Measurements from ENCODE around the gene FANCC. TPM values are rescaled to one million over a fixed set of nuclear protein-coding genes. Genes with fewer than 3 reads are reported as not detected.
"Not testable (repeated sequence)": the region's sequence is repeated elsewhere in the genome, so short reads cannot be mapped to it uniquely, and the experiment has no call there.

Gene FANCC
- total RNA-seq, 2 donors from 2014 or later = 17.6 to 23.5 TPM

DNA sequence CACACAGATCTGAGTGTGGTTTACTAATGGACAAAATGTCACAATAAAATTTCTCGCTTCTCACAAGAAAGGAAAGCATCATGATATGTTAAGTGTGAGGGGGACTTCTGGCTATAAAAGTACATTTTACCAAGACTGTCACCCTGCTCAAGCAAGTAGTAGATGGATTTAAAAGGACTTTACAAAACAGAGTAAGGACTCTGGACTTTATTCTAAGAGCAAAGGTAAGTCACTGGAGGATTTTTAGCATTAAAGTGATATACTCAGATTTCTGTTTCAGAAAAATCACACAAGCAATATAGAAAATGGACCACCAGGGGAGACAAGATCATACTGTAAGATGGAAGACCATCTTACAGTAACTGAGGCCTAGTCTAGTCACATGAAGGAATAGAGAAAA lies 19.7 kb downstream of the FANCC start:
- no peak for DNase-seq
- 93% methylated on average over 1 of the region's 1 CpG; no CpG with 5 or more reads in 1 of the 2 experiments for WGBS, 2 experiments (ENCODE audit: insufficient coverage in 1 of 2, insufficient read length in 1 of 2)
- H3K27ac Mint-ChIP-seq = no peak overlapping the region

DNA sequence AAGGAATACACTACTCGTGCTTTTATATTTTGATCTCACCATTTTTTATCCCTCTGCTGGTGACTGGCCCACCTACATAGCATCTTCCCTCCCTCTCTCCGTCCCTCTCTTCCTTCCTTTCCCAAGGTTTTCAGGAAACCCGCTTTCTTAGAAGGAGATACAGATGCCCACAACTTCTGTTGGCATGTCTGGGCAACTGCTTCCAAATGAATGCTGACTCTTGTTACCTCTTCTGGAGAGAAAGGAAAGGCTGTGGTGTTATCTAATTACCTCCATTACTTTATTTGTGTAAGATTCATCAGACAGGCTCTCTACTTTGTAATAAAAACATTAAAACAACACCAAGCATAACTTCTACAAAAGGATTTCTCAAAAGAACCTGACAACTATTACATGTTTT lies 20.2 kb downstream of the FANCC start:
- Mint-ChIP-seq H3K4me3 (no peak overlapping the region), H3K27me3 (ENCODE audit: insufficient read depth) (no peaks in the 10 kb centered on the region), H3K4me1 (no peaks in the 10 kb centered on the region), H3K27ac (no peak overlapping the region), H3K36me3 (ENCODE audit: low read depth) (no peaks in the 10 kb centered on the region), H3K9me3 (no peaks in the 10 kb centered on the region)
- no peak overlapping the region for H3K4me3 ChIP-seq (ENCODE audit: low read length)
- H3K9ac ChIP-seq (ENCODE audit: extremely low read depth, low read length, poor library complexity, severe bottlenecking) = no peak overlapping the region
- no peaks in the 10 kb centered on the region for H3K27me3 ChIP-seq (ENCODE audit: control insufficient read depth, insufficient read depth, low read length, poor library complexity, severe bottlenecking)
- no peaks in the 10 kb centered on the region for H3K36me3 ChIP-seq (ENCODE audit: control insufficient read depth, insufficient read depth, low read length)
- no peak overlapping the region for H3K27ac ChIP-seq (ENCODE audit: low read depth, low read length)
- DNase-seq = no peak
- H3K4me1 ChIP-seq (ENCODE audit: control insufficient read depth, insufficient read depth, low read length) = no peaks in the 10 kb centered on the region
- no peaks in the 10 kb centered on the region for H3K9me3 ChIP-seq (ENCODE audit: control insufficient read depth, low read length)
- TF ChIP-seq, protein P1, sequence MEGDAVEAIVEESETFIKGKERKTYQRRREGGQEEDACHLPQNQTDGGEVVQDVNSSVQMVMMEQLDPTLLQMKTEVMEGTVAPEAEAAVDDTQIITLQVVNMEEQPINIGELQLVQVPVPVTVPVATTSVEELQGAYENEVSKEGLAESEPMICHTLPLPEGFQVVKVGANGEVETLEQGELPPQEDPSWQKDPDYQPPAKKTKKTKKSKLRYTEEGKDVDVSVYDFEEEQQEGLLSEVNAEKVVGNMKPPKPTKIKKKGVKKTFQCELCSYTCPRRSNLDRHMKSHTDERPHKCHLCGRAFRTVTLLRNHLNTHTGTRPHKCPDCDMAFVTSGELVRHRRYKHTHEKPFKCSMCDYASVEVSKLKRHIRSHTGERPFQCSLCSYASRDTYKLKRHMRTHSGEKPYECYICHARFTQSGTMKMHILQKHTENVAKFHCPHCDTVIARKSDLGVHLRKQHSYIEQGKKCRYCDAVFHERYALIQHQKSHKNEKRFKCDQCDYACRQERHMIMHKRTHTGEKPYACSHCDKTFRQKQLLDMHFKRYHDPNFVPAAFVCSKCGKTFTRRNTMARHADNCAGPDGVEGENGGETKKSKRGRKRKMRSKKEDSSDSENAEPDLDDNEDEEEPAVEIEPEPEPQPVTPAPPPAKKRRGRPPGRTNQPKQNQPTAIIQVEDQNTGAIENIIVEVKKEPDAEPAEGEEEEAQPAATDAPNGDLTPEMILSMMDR (conservative IDR thresholded peaks at IDR 0.05) = peak; percentile 19
- WGBS, 2 experiments (ENCODE audit: insufficient coverage in 1 of 2, insufficient read length in 1 of 2) = 88 to 92% methylated on average over 2 to 3 of the region's 3 CpGs

More for the DNA sequence above, 19.7 kb downstream of the FANCC start:
- Histone ChIP-seq H3K9me3 (ENCODE audit: control insufficient read depth, low read length) (no peaks in the 10 kb centered on the region), H3K27me3 (ENCODE audit: control insufficient read depth, insufficient read depth, low read length, poor library complexity, severe bottlenecking) (no peaks in the 10 kb centered on the region), H3K4me1 (ENCODE audit: control insufficient read depth, insufficient read depth, low read length) (no peaks in the 10 kb centered on the region), H3K36me3 (ENCODE audit: control insufficient read depth, insufficient read depth, low read length) (no peaks in the 10 kb centered on the region), H3K4me3 (ENCODE audit: low read length) (no peak overlapping the region), H3K9ac (ENCODE audit: extremely low read depth, low read length, poor library complexity, severe bottlenecking) (no peak overlapping the region), H3K27ac (ENCODE audit: low read depth, low read length) (no peak overlapping the region)
- Mint-ChIP-seq H3K36me3 (ENCODE audit: low read depth) (no peaks in the 10 kb centered on the region), H3K9me3 (no peaks in the 10 kb centered on the region), H3K27me3 (ENCODE audit: insufficient read depth) (no peaks in the 10 kb centered on the region), H3K4me1 (no peaks in the 10 kb centered on the region), H3K4me3 (no peak overlapping the region)
- TF ChIP-seq, protein P1 (conservative IDR thresholded peaks at IDR 0.05) = no peak

DNA sequence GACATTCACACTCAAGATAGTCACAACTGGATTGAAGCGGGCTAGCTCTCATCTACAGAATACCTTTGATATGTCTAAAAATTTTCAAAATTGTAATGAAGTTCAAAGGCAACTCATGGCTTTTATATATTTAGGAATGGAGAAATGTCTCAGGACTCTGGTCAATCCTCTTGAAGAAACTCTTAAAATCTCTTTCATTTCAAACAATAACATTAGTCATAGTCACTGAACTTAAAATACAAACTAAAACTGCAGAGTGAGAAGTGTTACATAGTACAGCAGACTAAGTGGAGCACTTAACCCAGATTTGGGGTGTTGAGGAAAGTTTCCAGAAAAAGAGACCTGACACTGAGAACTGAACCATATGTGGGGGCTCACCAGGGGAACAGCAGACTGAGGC lies 20.7 kb downstream of the FANCC start:
- Histone ChIP-seq H3K4me3 (ENCODE audit: low read length) (no peak overlapping the region), H3K4me1 (ENCODE audit: control insufficient read depth, insufficient read depth, low read length) (no peaks in the 10 kb centered on the region), H3K9me3 (ENCODE audit: control insufficient read depth, low read length) (no peaks in the 10 kb centered on the region), H3K36me3 (ENCODE audit: control insufficient read depth, insufficient read depth, low read length) (no peaks in the 10 kb centered on the region), H3K27ac (ENCODE audit: low read depth, low read length) (no peak overlapping the region), H3K27me3 (ENCODE audit: control insufficient read depth, insufficient read depth, low read length, poor library complexity, severe bottlenecking) (no peaks in the 10 kb centered on the region), H3K9ac (ENCODE audit: extremely low read depth, low read length, poor library complexity, severe bottlenecking) (no peak overlapping the region)
- H3K36me3 Mint-ChIP-seq (ENCODE audit: low read depth) = peaks cover 3% of the 10 kb centered on the region
- H3K27me3 Mint-ChIP-seq (ENCODE audit: insufficient read depth) = no peaks in the 10 kb centered on the region
- DNase-seq = no peak
- TF ChIP-seq, protein P1 (conservative IDR thresholded peaks at IDR 0.05) = no peak
- H3K9me3 Mint-ChIP-seq = no peaks in the 10 kb centered on the region
- H3K4me3 Mint-ChIP-seq = no peak overlapping the region
- 90% methylated on average over 1 of the region's 1 CpG; no CpG with 5 or more reads in 1 of the 2 experiments for WGBS, 2 experiments (ENCODE audit: insufficient coverage in 1 of 2, insufficient read length in 1 of 2)
- H3K27ac Mint-ChIP-seq = no peak overlapping the region
- no peaks in the 10 kb centered on the region for H3K4me1 Mint-ChIP-seq

DNA sequence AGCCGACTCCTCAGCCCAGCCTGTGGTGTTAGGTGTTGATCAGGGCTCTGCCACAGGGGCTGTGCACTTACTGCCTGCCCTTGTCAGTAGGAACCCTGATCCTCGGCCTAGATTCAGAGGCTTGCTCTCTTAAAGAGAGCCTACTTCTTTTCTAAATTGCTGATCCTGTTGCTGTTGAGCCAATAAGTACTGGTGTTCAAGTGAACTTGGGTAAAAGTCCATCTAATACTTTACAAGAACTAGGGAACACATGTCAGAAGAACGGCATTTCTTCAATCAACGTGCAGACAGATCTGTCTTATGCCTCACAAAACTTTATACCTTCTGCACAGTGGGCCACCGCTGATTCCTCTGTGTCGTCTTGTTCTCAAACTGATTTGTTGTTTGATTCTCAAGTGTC lies 24.2 kb downstream of the FANCC start:
- 91 to 95% methylated on average over 6 of the region's 6 CpGs for WGBS, 2 experiments (ENCODE audit: insufficient coverage in 1 of 2, insufficient read length in 1 of 2)
- H3K4me3 ChIP-seq (ENCODE audit: low read length); H3K9me3 ChIP-seq (ENCODE audit: control insufficient read depth, low read length); H3K4me3 Mint-ChIP-seq; H3K9ac ChIP-seq (ENCODE audit: extremely low read depth, low read length, poor library complexity, severe bottlenecking); H3K36me3 Mint-ChIP-seq (ENCODE audit: low read depth); H3K27ac ChIP-seq (ENCODE audit: low read depth, low read length); H3K9me3 Mint-ChIP-seq; H3K27me3 ChIP-seq (ENCODE audit: control insufficient read depth, insufficient read depth, low read length, poor library complexity, severe bottlenecking); H3K36me3 ChIP-seq (ENCODE audit: control insufficient read depth, insufficient read depth, low read length); H3K27me3 Mint-ChIP-seq (ENCODE audit: insufficient read depth); H3K4me1 Mint-ChIP-seq; H3K27ac Mint-ChIP-seq; DNase-seq; H3K4me1 ChIP-seq (ENCODE audit: control insufficient read depth, insufficient read depth, low read length): not testable (repeated sequence)
